ENCODE measurements around the gene RUFY4. TPM values are rescaled to one million over a fixed set of nuclear protein-coding genes. Genes with fewer than 3 reads are reported as not detected.

Gene RUFY4
- total RNA-seq, 4 donors from 2014 or later: 0.11 TPM; not detected in 3

DNA sequence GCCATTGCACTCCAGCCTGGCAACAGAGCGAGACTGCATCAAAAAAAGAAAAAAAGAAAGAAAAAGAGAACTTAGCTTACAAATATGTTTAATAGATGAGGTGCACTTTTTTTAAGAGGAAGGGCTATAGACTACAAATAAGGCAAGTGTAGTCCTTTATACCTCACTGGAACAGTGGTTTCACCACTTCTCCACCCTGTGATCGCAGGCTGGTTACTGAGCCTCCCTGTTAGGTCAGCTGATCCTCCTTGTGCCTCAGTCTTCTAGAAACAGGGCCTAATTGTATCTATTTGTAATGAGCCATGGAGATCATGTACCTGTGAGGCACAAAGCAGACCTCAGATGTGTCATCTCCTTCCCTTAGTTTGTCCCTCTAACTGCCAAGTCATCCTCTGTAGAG, 61.3 kb downstream of the RUFY4 start:
- WGBS: 88% methylated on average over 2 of the region's 2 CpGs
- intact Hi-C loops (cut with DNase I): no loop called here
- H3K36me3 ChIP-seq: no peaks in the 10 kb centered on the region

DNA sequence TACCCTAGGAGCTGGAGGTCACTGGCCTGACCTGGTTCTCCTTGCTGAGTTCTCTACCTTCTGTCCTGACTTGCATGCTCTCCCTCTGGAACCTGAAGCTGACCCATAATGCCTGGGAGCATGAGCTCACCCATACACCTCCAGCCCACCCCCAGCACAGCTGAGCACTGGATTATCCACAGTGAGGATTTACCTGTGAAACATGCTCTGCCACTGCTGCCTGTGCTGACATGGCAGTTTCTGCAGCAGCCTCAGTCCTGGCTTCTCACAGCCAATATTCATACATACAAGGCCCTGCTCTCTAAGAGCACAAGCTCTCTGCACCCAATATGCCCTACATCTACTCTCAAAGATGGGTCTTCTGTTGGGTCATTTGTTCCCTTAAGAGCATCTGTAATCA, 61.8 kb downstream of the RUFY4 start:
- H3K27me3 ChIP-seq: peaks cover 0 to 26% (median 0%) of the 10 kb centered on the region in 4 donors
- no peak for DNase-seq (ENCODE audit: extremely low spot score)
- no peak for TF ChIP-seq EP300 (IDR thresholded peaks at IDR 0.05)
- TF ChIP-seq, protein P1, sequence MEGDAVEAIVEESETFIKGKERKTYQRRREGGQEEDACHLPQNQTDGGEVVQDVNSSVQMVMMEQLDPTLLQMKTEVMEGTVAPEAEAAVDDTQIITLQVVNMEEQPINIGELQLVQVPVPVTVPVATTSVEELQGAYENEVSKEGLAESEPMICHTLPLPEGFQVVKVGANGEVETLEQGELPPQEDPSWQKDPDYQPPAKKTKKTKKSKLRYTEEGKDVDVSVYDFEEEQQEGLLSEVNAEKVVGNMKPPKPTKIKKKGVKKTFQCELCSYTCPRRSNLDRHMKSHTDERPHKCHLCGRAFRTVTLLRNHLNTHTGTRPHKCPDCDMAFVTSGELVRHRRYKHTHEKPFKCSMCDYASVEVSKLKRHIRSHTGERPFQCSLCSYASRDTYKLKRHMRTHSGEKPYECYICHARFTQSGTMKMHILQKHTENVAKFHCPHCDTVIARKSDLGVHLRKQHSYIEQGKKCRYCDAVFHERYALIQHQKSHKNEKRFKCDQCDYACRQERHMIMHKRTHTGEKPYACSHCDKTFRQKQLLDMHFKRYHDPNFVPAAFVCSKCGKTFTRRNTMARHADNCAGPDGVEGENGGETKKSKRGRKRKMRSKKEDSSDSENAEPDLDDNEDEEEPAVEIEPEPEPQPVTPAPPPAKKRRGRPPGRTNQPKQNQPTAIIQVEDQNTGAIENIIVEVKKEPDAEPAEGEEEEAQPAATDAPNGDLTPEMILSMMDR (IDR thresholded peaks at IDR 0.05): no peak
- TF ChIP-seq POLR2A (IDR thresholded peaks at IDR 0.05; ENCODE audit: low read depth): no peak
- no peak for TF ChIP-seq POLR2AphosphoS5 (IDR thresholded peaks at IDR 0.05)
- no peaks in the 10 kb centered on the region for H3K36me3 ChIP-seq
- intact Hi-C loops (cut with DNase I): no loop called here
- H3K4me3 ChIP-seq: no peak overlapping the region
- no peak overlapping the region for H3K27ac ChIP-seq (replicated peaks in 1 of 4)
- no peaks in the 10 kb centered on the region for H3K9me3 ChIP-seq
- H3K4me1 ChIP-seq: no peaks in the 10 kb centered on the region

More for the DNA sequence above, 61.3 kb downstream of the RUFY4 start:
- Histone ChIP-seq H3K4me3 (no peak overlapping the region), H3K4me1 (no peaks in the 10 kb centered on the region), H3K9me3 (no peaks in the 10 kb centered on the region), H3K27ac (replicated peaks in 1 of 4) (no peak overlapping the region), H3K27me3 (peaks cover 0 to 24% (median 0%) of the 10 kb centered on the region in 4 donors)
- no peak for DNase-seq (ENCODE audit: extremely low spot score)
- TF ChIP-seq, protein P1 (IDR thresholded peaks at IDR 0.05): no peak
- no peak for TF ChIP-seq POLR2A (IDR thresholded peaks at IDR 0.05; ENCODE audit: low read depth)

GRCh38 chr2:218137514-218137913, 68.5 kb downstream of the RUFY4 start:
- 62% methylated on average over 3 of the region's 3 CpGs for WGBS
- intact Hi-C loops (cut with DNase I): no loop called here
- Histone ChIP-seq H3K4me3 (no peak overlapping the region), H3K9me3 (no peaks in the 10 kb centered on the region), H3K36me3 (no peaks in the 10 kb centered on the region), H3K4me1 (no peaks in the 10 kb centered on the region), H3K27me3 (peaks cover 0 to 48% (median 0%) of the 10 kb centered on the region in 4 donors), H3K27ac (replicated peaks in 1 of 4) (no peak overlapping the region)
- DNase-seq (ENCODE audit: extremely low spot score): no peak
- no peak for TF ChIP-seq EP300 (IDR thresholded peaks at IDR 0.05)
- no peak for TF ChIP-seq POLR2AphosphoS5 (IDR thresholded peaks at IDR 0.05)
- TF ChIP-seq POLR2A (IDR thresholded peaks at IDR 0.05; ENCODE audit: low read depth): no peak
- TF ChIP-seq, protein P1 (IDR thresholded peaks at IDR 0.05): no peak

DNA sequence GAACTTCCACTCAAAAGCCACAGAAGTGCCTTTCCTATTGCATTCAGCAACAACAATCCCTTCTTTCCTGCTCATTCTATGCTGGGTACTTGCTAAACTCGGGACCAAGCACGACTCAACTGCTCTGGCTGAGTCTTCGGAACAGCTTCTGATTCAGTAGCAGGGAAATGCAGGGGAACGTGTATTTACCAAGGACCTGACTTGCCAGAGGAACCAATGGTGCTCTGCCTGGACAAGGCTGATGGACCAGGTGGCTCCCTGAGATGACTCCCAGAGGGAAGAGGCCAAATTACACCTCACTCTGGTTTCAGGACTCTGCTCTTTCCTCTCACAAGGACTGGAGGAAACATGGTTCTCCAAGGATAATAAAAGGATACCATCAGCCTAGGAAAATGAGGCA, 69.0 kb downstream of the RUFY4 start:
- DNase-seq (ENCODE audit: extremely low spot score): no peak
- H3K4me3 ChIP-seq: no peak overlapping the region
- no peak for TF ChIP-seq POLR2AphosphoS5 (IDR thresholded peaks at IDR 0.05)
- peaks cover 0 to 48% (median 0%) of the 10 kb centered on the region in 4 donors for H3K27me3 ChIP-seq
- intact Hi-C loops (cut with DNase I): no loop called here
- WGBS: 69% methylated on average over 4 of the region's 4 CpGs
- no peaks in the 10 kb centered on the region for H3K9me3 ChIP-seq
- H3K36me3 ChIP-seq: no peaks in the 10 kb centered on the region
- no peaks in the 10 kb centered on the region for H3K4me1 ChIP-seq
- no peak overlapping the region for H3K27ac ChIP-seq (replicated peaks in 1 of 4)

Other genes with a start within 250 kb of the RUFY4 start
- gene TNS1, start 66.3 kb upstream of the RUFY4 start, total RNA-seq: 1,000 to 10,000 TPM; 1,001 to 2,170 (median 1,411) TPM
- 1 to 10 TPM in 1 of 4 donors, under 1 TPM in 2, not detected in 1; 0.11 to 2.8 (median 0.42) TPM for gene CXCR2, start 56.8 kb downstream of the RUFY4 start, total RNA-seq
- gene CXCR1, start 97.7 kb downstream of the RUFY4 start, total RNA-seq: 1 to 10 TPM in 1 of 4 donors, under 1 TPM in 1, not detected in 2; 0.13 to 4.0 TPM
- gene ARPC2, start 147.9 kb downstream of the RUFY4 start, total RNA-seq: 100 to 1,000 TPM; 257 to 300 (median 270) TPM
- gene GPBAR1, start 191.8 kb downstream of the RUFY4 start, total RNA-seq: 1 to 10 TPM in 3 of 4 donors, under 1 TPM in 1; 0.42 to 4.5 (median 3.9) TPM
- 100 to 1,000 TPM; 104 to 169 (median 144) TPM for gene AAMP, start 200.9 kb downstream of the RUFY4 start, total RNA-seq
- 10 to 100 TPM; 40.3 to 74.1 (median 56.5) TPM for gene PNKD, start 201.3 kb downstream of the RUFY4 start, total RNA-seq
- gene TMBIM1, start 223.2 kb downstream of the RUFY4 start, total RNA-seq: 100 to 1,000 TPM; 131 to 238 (median 197) TPM

Measured in esophagus muscularis mucosa (tissue), 4 donors.